Immature natural killer cell (primary cell): ENCODE data around the gene DIP2C. TPM values are rescaled to one million over a fixed set of nuclear protein-coding genes. Genes with fewer than 3 reads are reported as not detected.
"Not testable (repeated sequence)": the region's sequence is repeated elsewhere in the genome, so short reads cannot be mapped to it uniquely, and the experiment has no call there.

Experiments used
- DNase-seq, 3 donors: peaks; one replicate each; pipeline ENCODE4 v3.0.0; 2022; ENCODE audit warnings: mixed read lengths in 1 of 3
- H3K27ac Mint-ChIP-seq, 6 donors: one replicate each; pipeline ENCODE4 v1.8.0; 2020; ENCODE audit warnings: mixed read lengths in 6 of 6, mild to moderate bottlenecking in 5 of 6, inconsistent platforms in 4 of 6, moderate library complexity in 3 of 6
- H3K27me3 Mint-ChIP-seq, 3 donors: one replicate each; pipeline ENCODE4 v1.8.0; 2020 to 2021; ENCODE audit warnings: low read depth in 3 of 3, mild to moderate bottlenecking in 3 of 3, mixed read lengths in 3 of 3, moderate library complexity in 3 of 3, inconsistent platforms in 1 of 3
- H3K36me3 Mint-ChIP-seq, 3 donors: one replicate each; pipeline ENCODE4 v1.8.0; 2020; ENCODE audit warnings: mixed read lengths in 3 of 3, inconsistent platforms in 2 of 3, mild to moderate bottlenecking in 2 of 3
- H3K4me1 Mint-ChIP-seq, 2 donors: one replicate each; pipeline ENCODE4 v1.8.0; 2020; ENCODE audit warnings: inconsistent platforms in 2 of 2, mild to moderate bottlenecking in 2 of 2, mixed read lengths in 2 of 2, moderate library complexity in 1 of 2
- H3K4me3 Mint-ChIP-seq, 5 donors: one replicate each; pipeline ENCODE4 v1.8.0; 2020; ENCODE audit warnings: mild to moderate bottlenecking in 5 of 5, mixed read lengths in 5 of 5, inconsistent platforms in 3 of 5, moderate library complexity in 3 of 5
- H3K9me3 Mint-ChIP-seq, 6 donors: one replicate each; pipeline ENCODE4 v1.8.0; 2020; ENCODE audit warnings: mild to moderate bottlenecking in 6 of 6, mixed read lengths in 6 of 6, inconsistent platforms in 4 of 6, moderate library complexity in 3 of 6
- polyA plus RNA-seq, 3 donors: library from polyadenylated mRNA; unstranded; fragments of 300-500 nt; fragmentation: Illumina TruSeq; gene quantifications; one replicate each; pipeline ENCODE4 v1.2.3, GENCODE V29; 2021

The DIP2C gene
- polyA plus RNA-seq, 3 donors from 2014 or later: 0.06 to 0.41 TPM; not detected in 1

DNA sequence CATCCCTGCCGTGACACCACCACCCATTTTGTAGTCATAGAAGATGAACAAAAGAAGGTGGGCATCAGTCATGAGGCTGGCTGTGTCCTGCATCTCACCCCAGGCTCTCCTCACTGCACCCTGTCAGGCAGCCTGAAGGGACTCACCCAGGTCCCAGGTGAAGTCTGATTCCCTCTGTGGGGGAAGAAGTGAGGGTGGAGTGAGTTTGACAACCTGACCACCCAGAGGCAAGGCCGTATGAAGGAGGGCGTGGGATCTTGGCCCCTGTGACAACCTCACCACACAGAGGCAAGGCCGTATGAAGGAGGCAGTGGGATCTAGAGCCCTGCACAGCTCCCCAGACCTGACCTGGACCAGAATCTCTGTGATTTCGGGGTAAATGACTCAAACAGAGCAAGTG is 152.5 kb downstream of the DIP2C start:
- no peak for DNase-seq
- no peak overlapping the region for H3K27ac Mint-ChIP-seq
- no peak overlapping the region for H3K4me3 Mint-ChIP-seq
- H3K9me3 Mint-ChIP-seq: no peaks in the 10 kb centered on the region
- H3K36me3 Mint-ChIP-seq: no peaks in the 10 kb centered on the region
- H3K4me1 Mint-ChIP-seq: peaks cover 5 to 13% of the 10 kb centered on the region in 2 donors
- H3K27me3 Mint-ChIP-seq: peaks cover 10 to 35% (median 15%) of the 10 kb centered on the region in 3 donors

DNA sequence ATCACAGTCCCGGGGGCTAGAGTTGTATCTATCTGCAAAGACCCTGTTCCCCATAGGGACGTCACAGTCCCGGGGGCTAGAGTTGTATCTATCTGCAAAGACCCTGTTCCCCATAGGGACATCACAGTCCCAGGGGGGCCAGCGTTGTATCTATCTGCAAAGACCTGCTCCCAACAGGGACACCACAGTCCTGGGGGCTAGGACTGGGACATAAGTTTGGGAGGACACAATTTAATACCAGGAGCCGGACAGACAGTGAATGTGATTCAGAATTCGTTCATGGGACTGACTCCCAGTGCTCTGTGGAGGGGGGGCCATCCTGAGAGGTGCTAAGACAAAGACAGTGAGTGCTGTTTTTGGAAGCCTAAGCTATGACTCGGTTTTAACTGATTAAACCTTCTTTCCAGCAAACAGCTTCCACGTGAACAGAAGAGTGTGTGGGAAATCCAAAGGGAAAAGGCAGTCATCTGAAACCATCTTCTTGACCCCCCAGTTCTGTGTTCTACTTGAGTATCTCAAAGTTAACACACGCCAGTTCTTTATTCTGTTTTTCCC is 153.0 kb downstream of the DIP2C start:
- H3K27me3 Mint-ChIP-seq: peaks cover 10 to 33% (median 11%) of the 10 kb centered on the region in 3 donors

DNA sequence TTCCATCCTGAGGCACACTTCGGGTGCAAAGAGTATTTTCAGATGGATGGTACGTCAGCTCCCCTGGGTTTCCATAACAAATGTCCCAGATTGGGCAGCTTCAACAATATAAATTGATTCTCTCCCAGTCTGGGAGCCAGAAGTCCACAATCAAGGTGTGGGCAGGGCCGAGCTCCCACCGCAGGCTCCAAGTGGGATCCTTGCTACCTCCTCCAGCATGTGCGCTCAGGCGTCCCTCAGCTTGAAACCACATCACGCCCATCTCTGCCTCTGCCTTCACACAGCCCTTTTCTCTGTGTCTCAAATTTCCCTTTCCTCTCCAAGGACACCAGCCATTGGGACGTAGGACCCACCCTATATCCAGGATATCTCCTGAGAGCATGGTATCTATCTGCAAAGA is 153.5 kb downstream of the DIP2C start:
- Mint-ChIP-seq H3K36me3 (no peaks in the 10 kb centered on the region), H3K27me3 (peaks cover 6 to 33% (median 10%) of the 10 kb centered on the region in 3 donors), H3K4me1 (peaks cover 5 to 13% of the 10 kb centered on the region in 2 donors), H3K9me3 (no peaks in the 10 kb centered on the region), H3K4me3 (no peak overlapping the region), H3K27ac (no peak overlapping the region)
- no peak for DNase-seq

More for the DNA sequence above, 153.0 kb downstream of the DIP2C start:
- DNase-seq: no peak
- H3K27ac Mint-ChIP-seq: no peak overlapping the region
- peaks cover 5 to 13% of the 10 kb centered on the region in 2 donors for H3K4me1 Mint-ChIP-seq
- H3K9me3 Mint-ChIP-seq: no peaks in the 10 kb centered on the region
- no peak overlapping the region for H3K4me3 Mint-ChIP-seq
- no peaks in the 10 kb centered on the region for H3K36me3 Mint-ChIP-seq

DNA sequence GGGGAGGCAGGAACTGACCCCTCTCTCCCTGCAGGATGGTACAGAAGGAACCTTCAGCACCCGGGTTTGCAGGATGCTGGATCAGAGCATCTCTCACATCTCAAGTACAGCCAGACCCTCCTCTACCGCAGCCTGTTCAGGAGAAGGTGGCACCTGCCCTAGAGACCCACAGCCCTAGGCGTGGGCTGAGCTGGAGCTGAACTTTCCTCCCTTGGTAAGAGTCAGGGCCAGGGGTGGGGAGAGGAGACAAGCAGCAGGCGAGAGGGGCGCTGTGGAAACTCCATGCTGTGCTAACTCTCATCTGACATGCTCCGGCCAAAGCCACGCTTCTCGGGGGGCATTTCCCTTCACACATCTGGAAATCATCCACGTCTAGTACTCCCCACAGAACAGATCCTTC is 154.4 kb downstream of the DIP2C start:
- H3K27me3 Mint-ChIP-seq: peaks cover 6 to 33% (median 8%) of the 10 kb centered on the region in 3 donors
- peaks cover 0 to 5% of the 10 kb centered on the region in 2 donors for H3K4me1 Mint-ChIP-seq
- H3K9me3 Mint-ChIP-seq: no peaks in the 10 kb centered on the region
- H3K4me3 Mint-ChIP-seq: no peak overlapping the region
- DNase-seq: no peak
- no peaks in the 10 kb centered on the region for H3K36me3 Mint-ChIP-seq
- no peak overlapping the region for H3K27ac Mint-ChIP-seq

DNA sequence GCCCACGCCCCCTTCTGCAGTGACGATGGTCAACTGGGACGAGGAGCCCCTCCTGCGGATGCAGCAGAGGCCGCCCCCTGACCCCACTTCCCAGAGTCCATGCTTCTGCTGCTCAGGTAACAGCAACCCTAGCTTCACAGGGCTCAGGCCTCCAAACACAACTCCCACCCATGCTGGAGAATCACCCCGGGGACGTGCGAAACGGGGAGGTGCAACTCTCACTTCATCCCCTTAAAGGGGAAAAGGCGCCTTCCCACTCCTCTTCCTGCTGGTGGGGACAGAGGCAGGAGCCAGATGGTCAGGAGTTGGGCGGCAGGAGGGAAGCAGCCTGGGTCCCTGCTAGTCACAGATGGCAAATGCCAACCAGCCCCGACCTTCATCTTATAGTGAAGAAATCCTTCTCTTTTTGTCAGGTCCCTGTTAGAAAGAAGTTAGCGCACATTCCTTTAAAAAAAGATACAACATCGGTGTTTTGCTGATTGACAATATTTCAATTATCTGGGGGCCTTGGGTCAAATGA is 155.4 kb downstream of the DIP2C start:
- Mint-ChIP-seq H3K4me3 (no peak overlapping the region), H3K4me1 (no peaks in the 10 kb centered on the region), H3K27ac (no peak overlapping the region), H3K9me3 (no peaks in the 10 kb centered on the region), H3K27me3 (peaks cover 4 to 29% (median 6%) of the 10 kb centered on the region in 3 donors), H3K36me3 (no peaks in the 10 kb centered on the region)
- DNase-seq: no peak

DNA sequence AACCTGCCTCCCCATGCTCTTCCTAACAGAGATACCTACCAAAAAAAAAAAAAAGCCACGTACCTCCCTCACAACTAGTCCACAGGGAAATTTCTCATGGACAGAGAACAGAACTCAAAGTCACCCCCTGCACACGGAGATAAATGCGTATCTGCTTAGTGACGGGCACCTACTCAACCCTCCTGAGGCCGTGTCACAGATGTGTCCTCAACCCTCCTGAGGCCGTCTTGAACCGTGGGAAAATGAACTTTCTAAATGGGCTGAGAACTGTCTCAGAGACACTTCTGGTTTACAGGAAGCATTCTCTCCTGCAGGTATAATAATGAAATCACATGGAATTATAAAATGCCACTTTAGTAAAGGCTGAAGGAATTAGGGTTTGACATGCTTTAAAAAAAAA is 155.9 kb downstream of the DIP2C start:
- peaks cover 4 to 29% (median 6%) of the 10 kb centered on the region in 3 donors for H3K27me3 Mint-ChIP-seq
- H3K36me3 Mint-ChIP-seq: no peaks in the 10 kb centered on the region
- no peak overlapping the region for H3K4me3 Mint-ChIP-seq
- no peak for DNase-seq
- no peak overlapping the region for H3K27ac Mint-ChIP-seq
- H3K4me1 Mint-ChIP-seq: no peaks in the 10 kb centered on the region
- no peaks in the 10 kb centered on the region for H3K9me3 Mint-ChIP-seq

DNA sequence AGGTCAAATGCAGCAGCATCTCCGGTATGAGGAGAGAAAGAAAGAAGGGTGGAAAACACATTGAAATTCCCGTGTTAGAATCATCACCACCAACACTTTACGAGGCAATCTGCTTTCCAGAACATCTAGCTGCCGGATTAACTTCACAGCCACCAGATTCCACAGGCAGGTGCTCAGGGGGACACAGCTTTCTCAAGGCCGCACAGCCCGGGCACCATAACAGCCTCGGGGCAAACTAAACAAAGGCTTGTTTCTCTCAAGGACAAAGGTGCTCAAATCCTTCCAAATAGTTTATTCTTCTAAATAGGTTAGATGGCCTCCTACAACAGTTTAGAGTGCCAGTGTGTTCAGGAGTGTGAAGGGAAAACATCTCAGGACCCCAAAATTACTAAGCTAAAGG is 156.3 kb downstream of the DIP2C start:
- DNase-seq: no peak
- H3K27me3 Mint-ChIP-seq: peaks cover 4 to 26% (median 6%) of the 10 kb centered on the region in 3 donors
- H3K27ac Mint-ChIP-seq: no peak overlapping the region
- H3K36me3 Mint-ChIP-seq: no peaks in the 10 kb centered on the region
- H3K4me3 Mint-ChIP-seq: no peak overlapping the region
- H3K9me3 Mint-ChIP-seq: no peaks in the 10 kb centered on the region
- no peaks in the 10 kb centered on the region for H3K4me1 Mint-ChIP-seq

DNA sequence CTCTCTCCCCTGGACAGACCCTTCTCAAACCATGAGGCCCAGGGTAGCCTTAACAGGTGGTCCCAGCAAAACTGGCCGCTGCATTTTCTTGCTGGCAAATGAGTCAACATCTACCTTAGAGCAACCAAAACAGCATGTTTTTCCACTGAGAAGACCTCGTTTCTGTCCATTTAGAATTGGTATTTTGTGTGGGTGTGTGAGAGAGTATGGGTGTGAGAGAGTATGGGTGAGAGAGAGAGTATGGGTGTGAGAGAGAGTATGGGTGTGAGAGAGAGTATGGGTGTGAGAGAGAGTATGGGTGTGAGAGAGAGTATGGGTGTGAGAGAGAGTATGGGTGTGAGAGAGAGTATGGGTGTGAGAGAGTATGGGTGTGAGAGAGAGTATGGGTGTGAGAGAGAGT is 157.1 kb downstream of the DIP2C start:
- H3K4me1 Mint-ChIP-seq, H3K36me3 Mint-ChIP-seq, H3K27ac Mint-ChIP-seq, H3K9me3 Mint-ChIP-seq, DNase-seq, H3K4me3 Mint-ChIP-seq: not testable (repeated sequence)
- H3K27me3 Mint-ChIP-seq: peaks cover 5 to 25% (median 6%) of the 10 kb centered on the region in 3 donors

DNA sequence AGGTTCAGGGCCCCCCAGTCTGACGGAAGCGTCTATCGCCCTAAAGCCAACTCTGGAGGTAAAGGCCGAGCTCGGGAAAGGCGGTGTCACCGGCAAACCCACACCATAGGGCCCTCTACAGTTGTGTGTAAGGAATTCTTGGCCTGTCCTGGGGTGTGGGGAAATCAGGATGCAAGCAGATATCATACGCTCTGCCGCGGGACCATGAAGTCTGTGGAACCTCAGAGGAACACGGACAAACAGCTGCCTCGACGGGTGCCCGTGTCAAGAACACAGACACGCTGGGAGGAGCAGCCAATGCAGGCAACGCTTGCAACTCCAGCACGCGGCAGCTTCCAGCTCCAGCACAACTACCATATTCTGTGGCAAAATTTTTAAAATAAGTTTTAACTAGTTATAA is 157.9 kb downstream of the DIP2C start:
- Mint-ChIP-seq H3K27me3 (peaks cover 5 to 20% (median 7%) of the 10 kb centered on the region in 3 donors), H3K9me3 (no peaks in the 10 kb centered on the region), H3K27ac (no peak overlapping the region), H3K4me3 (no peak overlapping the region), H3K4me1 (no peaks in the 10 kb centered on the region), H3K36me3 (no peaks in the 10 kb centered on the region)
- no peak for DNase-seq

DNA sequence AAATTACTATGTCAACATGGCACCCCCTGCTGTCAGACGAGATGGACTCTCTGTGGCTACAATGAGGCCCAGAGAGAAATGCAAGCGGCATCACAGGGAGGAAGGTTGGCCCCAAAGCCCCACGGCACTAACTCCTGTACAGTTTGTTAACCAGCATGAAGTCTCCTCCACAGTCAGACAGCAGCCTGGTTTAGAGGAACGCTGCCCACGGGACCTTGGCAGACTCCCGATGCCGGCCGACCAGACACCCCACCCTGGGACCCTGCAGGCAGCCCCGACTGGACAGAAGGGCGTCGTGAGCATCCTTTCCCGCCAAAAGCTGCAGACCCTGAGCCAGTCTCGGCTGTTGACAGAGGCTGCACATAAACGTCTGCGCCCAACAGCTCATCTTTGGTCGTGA is 158.8 kb downstream of the DIP2C start:
- H3K4me1 Mint-ChIP-seq: no peaks in the 10 kb centered on the region
- DNase-seq: no peak
- H3K36me3 Mint-ChIP-seq: no peaks in the 10 kb centered on the region
- H3K4me3 Mint-ChIP-seq: no peak overlapping the region
- H3K27ac Mint-ChIP-seq: no peak overlapping the region
- no peaks in the 10 kb centered on the region for H3K9me3 Mint-ChIP-seq
- peaks cover 2 to 20% (median 5%) of the 10 kb centered on the region in 3 donors for H3K27me3 Mint-ChIP-seq

DNA sequence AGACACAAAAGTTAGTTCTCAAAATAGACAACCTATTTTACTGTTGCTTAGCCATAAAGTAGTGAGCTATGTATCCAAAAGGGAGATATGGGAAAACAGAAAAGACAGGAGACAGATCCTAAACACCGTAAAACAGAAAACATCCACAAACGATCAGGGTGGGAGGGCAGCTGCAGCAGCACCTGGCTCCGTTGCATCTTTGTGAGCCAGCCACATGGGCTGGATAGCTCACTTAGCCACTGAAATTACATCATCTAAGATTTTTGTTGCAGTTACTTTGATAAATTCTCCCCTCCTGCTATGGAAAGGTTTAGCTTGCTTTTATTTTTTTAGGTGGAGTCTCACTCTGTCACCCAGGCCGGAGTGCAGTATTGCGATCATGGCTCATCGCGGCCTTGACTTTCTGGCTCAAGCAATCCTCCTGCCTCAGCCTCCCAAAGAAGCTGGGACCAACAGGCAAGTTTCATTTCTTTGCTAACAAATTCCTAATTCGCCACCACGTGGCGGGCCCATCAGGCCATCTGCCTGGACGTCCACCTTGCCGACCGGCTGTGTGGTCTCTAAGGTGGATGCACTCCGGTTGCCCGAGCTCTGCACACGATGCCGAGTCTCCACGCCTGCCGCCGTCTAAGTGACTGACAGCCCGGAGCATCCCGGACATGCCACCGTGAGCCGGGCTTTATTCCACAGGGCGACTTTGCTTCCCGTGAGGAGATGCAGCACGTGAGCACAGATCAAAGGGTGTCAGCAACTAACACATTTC is 159.8 kb downstream of the DIP2C start:
- Mint-ChIP-seq H3K4me1 (no peaks in the 10 kb centered on the region), H3K27me3 (peaks cover 2 to 22% (median 5%) of the 10 kb centered on the region in 3 donors), H3K27ac (no peak overlapping the region), H3K36me3 (no peaks in the 10 kb centered on the region), H3K9me3 (no peaks in the 10 kb centered on the region), H3K4me3 (no peak overlapping the region)
- no peak for DNase-seq

DNA sequence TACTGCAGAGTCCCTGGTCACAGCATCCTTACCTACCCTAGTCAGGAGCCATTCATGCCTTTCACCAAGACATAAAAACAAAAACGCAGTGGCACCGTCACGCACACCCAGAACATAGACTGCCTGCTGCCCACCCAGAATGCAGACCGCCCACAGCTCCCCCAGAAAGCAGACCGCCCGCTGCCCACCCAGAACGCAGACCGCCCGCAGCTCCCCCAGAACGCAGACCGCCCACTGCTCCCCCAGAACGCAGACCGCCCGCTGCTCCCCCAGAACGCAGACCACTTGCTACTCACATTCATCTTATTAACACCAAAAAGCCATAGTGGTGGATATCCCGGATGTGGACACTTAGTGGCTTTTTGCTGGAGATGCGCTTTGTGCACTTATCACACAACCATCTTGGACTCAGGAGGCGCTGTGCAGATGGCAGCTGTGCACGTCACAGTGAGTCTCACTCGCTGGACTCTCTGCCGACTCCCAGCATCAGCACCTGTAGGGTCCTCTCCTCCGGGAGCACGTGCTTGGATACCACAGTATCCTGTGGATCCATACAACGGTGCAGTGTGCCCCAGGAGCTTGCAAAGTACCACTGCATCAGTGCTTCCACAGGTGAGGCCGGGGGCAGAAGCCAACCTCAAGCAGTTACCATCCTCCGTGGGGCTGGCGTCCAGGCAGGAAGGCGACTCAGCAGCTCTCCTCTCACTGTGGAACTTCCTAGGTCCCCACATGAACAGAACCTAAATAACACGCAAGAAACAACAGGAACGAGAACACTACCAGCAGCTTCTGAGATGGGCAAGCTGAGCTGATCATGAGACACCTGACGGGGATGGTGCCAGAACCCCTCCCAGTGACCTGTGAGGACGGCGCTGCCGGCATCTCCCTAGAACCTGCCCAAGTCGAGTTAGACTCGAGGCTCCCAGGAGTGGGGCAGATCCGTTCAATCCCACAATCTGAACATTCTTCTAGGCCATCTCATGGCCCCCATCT is 161.0 kb downstream of the DIP2C start:
- Mint-ChIP-seq H3K27me3 (peaks cover 2 to 20% (median 3%) of the 10 kb centered on the region in 3 donors), H3K36me3 (no peaks in the 10 kb centered on the region), H3K4me3 (no peak overlapping the region), H3K4me1 (no peaks in the 10 kb centered on the region), H3K27ac (no peak overlapping the region), H3K9me3 (no peaks in the 10 kb centered on the region)
- no peak for DNase-seq

DNA sequence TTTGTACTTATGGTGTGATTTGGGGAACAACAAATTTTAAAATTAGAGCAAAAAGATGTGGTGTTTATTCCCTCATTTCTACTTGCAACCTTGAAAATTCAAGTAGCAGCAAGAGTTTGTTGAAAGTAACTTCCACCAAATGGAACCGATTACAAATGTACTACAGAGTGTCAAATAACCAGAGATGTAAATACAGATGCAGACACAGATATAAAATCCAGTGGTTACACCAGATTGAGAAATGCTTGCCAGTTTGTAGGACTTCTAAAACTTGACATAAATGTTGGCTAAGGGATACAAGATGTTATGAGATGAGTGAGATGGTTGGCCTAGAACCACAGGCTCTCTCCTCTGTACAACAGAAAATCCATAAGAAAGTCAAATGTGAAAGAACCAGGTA is 162.1 kb downstream of the DIP2C start:
- no peaks in the 10 kb centered on the region for H3K9me3 Mint-ChIP-seq
- H3K4me3 Mint-ChIP-seq: no peak overlapping the region

More for the DNA sequence above, 162.1 kb downstream of the DIP2C start:
- no peak for DNase-seq
- Mint-ChIP-seq H3K27ac (no peak overlapping the region), H3K36me3 (no peaks in the 10 kb centered on the region), H3K4me1 (no peaks in the 10 kb centered on the region), H3K27me3 (peaks cover 2 to 18% (median 3%) of the 10 kb centered on the region in 3 donors)
